Keratinocyte (primary cell): Measurements from ENCODE around the gene TOM1L2. TPM values are rescaled to one million over a fixed set of nuclear protein-coding genes. Genes with fewer than 3 reads are reported as not detected.
A peak's percentile ranks its signal among the peaks of the same experiment; 100 is the strongest.

Experiments
- DNase-seq: peaks from one replicate; pipeline ENCODE4 v3.0.0-alpha.2; 2011; ENCODE audit warnings: low read depth, missing footprints, low spot score
- FAIRE-seq: peaks from 2 replicates; lab custom pipeline; 2011; peaks lifted over from hg19 to GRCh38; lab: Jason Lieb, UNC
- H2AFZ ChIP-seq: 2 replicates; pipeline ENCODE4 v1.6.0; 2012; ENCODE audit warnings: low read length, control low read depth, inconsistent platforms; ENCODE audit not compliant: control insufficient read depth
- H3K27ac ChIP-seq: 2 replicates; pipeline ENCODE4 v1.5.1; 2011; ENCODE audit warnings: low read length; ENCODE audit not compliant: control insufficient read depth, insufficient read depth
- H3K27me3 ChIP-seq: 3 replicates; pipeline ENCODE4 v1.6.0; 2011; ENCODE audit warnings: low read length; ENCODE audit not compliant: control insufficient read depth, insufficient read depth; ENCODE audit errors: extremely low read depth
- H3K36me3 ChIP-seq, 2 experiments: 2 replicates in 1 of 2; 3 replicates in 1 of 2; pipeline ENCODE4 v1.5.1; 2011; ENCODE audit warnings: low read length in 2 of 2, mild to moderate bottlenecking in 1 of 2; ENCODE audit not compliant: control insufficient read depth in 2 of 2, insufficient read depth in 2 of 2; ENCODE audit errors: extremely low read depth in 1 of 2
- H3K4me1 ChIP-seq: 3 replicates; pipeline ENCODE4 v1.5.1; 2011; ENCODE audit warnings: low read length; ENCODE audit not compliant: control insufficient read depth, insufficient read depth; ENCODE audit errors: extremely low read depth
- H3K4me2 ChIP-seq: 3 replicates; pipeline ENCODE4 v1.6.0; 2011; ENCODE audit warnings: low read depth, low read length; ENCODE audit not compliant: control insufficient read depth, insufficient read depth; ENCODE audit errors: extremely low read depth
- H3K4me3 ChIP-seq, 3 experiments: fragments of 200-600 bp in 1 of 3; sonication (generic) in 1 of 3; 2 replicates in 2 of 3; 3 replicates in 1 of 3; pipeline ENCODE4 v1.5.1; 2011 to 2016; ENCODE audit warnings: low read length in 3 of 3, mild to moderate bottlenecking in 3 of 3, control low read depth in 2 of 3, inconsistent platforms in 1 of 3, low read depth in 1 of 3, mixed read lengths in 1 of 3, mixed run types in 1 of 3, moderate library complexity in 1 of 3; ENCODE audit not compliant: control insufficient read depth in 2 of 3, insufficient read depth in 2 of 3; ENCODE audit errors: extremely low read depth in 1 of 3
- H3K79me2 ChIP-seq: 2 replicates; pipeline ENCODE4 v1.6.0; 2012; ENCODE audit warnings: low read length; ENCODE audit not compliant: control insufficient read depth, insufficient read depth
- H3K9ac ChIP-seq: 3 replicates; pipeline ENCODE4 v1.6.0; 2011; ENCODE audit warnings: low read length; ENCODE audit not compliant: control insufficient read depth, insufficient read depth; ENCODE audit errors: extremely low read depth
- H3K9me1 ChIP-seq: 3 replicates; pipeline ENCODE4 v1.6.0; 2011; ENCODE audit warnings: low read length; ENCODE audit not compliant: control insufficient read depth, insufficient read depth; ENCODE audit errors: extremely low read depth
- H3K9me3 ChIP-seq: 2 replicates; pipeline ENCODE4 v1.5.1; 2012; ENCODE audit warnings: low read depth, low read length; ENCODE audit not compliant: control insufficient read depth
- H4K20me1 ChIP-seq: 3 replicates; pipeline ENCODE4 v1.6.0; 2011; ENCODE audit warnings: low read length; ENCODE audit not compliant: control insufficient read depth, insufficient read depth; ENCODE audit errors: extremely low read depth
- EZH2 ChIP-seq: IDR thresholded peaks from one replicate; pipeline ENCODE4 v1.6.1; 2012; ENCODE audit warnings: inconsistent platforms, mild to moderate bottlenecking, low read length, moderate library complexity
- dilution Hi-C: fragments of 300-500 bp; cut with MboI; formaldehyde crosslinking; loops from one replicate; pipeline ENCODE4 v1.7.0; 2020; ENCODE audit warnings: low sequenced_read_pairs; ENCODE audit not compliant: extremely low pct_ligation_motif_present
- polyA plus RNA-seq, 5 experiments: library from polyadenylated mRNA; depleted of rRNA in 3 of 5; stranded (reverse) in 3 of 5; stranded (forward) in 1 of 5; unstranded in 1 of 5; fragments of >200 nt; gene quantifications; 1 replicate in 1 of 5; 2 replicates in 3 of 5; 3 replicates in 1 of 5; pipeline versions ENCODE4 v1.2.1 to v1.2.3, GENCODE V29; 2011 to 2012; ENCODE audit warnings: missing spikeins in 2 of 5, low read depth in 1 of 5, low replicate concordance in 1 of 5
- TF ChIP-seq, protein P1 (sequence below), 3 experiments: IDR thresholded peaks in 1 of 3; conservative IDR thresholded peaks in 1 of 3; optimal IDR thresholded peaks in 1 of 3; 2 replicates in 2 of 3; 3 replicates in 1 of 3; pipeline versions ENCODE3 to v1.5.1; 2011; ENCODE audit warnings: low read length in 3 of 3, mild to moderate bottlenecking in 3 of 3, moderate library complexity in 2 of 3, control low read depth in 1 of 3, inconsistent platforms in 1 of 3; ENCODE audit not compliant: insufficient read depth in 2 of 3; ENCODE audit errors: extremely low read depth in 1 of 3

Gene TOM1L2
- polyA plus RNA-seq, 1 donor (not counting 4 experiments of a cell fraction or from before 2014, with no cell fraction given), result 36.3 TPM

DNA sequence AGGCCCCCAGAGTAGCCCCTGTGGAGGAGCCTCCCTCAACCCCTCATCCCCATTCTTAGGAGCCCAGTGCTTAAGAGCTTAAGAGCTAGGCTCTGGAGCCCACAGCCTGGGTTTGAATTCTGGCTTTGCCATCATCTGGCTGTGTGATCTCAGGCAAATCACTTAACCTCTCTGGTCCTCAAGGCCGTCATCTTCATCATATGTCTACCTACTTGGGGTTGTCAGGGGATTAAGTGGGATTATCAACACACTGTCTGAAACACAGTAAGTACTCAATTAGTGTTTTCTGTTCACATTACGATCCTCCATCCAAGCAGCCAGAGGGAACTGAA is 140.2 kb downstream of the TOM1L2 start:
- Histone ChIP-seq H3K79me2 (peaks cover 91% of the 10 kb centered on the region), H3K27ac (no peak overlapping the region), H3K36me3 (peaks cover 18 to 41% of the 10 kb centered on the region in 2 experiments), H3K9me3 (no peaks in the 10 kb centered on the region), H3K4me1 (peaks cover 32% of the 10 kb centered on the region), H3K4me2 (peak overlapping the region; percentile 2), H3K9ac (peak overlapping the region; percentile 9), H3K27me3 (no peaks in the 10 kb centered on the region), H3K9me1 (peaks cover 3% of the 10 kb centered on the region), H2AFZ (no peak overlapping the region), H3K4me3 (no peak overlapping the region), H4K20me1 (peaks cover 32% of the 10 kb centered on the region)
- dilution Hi-C loops, result no loop called here
- TF ChIP-seq, protein P1, sequence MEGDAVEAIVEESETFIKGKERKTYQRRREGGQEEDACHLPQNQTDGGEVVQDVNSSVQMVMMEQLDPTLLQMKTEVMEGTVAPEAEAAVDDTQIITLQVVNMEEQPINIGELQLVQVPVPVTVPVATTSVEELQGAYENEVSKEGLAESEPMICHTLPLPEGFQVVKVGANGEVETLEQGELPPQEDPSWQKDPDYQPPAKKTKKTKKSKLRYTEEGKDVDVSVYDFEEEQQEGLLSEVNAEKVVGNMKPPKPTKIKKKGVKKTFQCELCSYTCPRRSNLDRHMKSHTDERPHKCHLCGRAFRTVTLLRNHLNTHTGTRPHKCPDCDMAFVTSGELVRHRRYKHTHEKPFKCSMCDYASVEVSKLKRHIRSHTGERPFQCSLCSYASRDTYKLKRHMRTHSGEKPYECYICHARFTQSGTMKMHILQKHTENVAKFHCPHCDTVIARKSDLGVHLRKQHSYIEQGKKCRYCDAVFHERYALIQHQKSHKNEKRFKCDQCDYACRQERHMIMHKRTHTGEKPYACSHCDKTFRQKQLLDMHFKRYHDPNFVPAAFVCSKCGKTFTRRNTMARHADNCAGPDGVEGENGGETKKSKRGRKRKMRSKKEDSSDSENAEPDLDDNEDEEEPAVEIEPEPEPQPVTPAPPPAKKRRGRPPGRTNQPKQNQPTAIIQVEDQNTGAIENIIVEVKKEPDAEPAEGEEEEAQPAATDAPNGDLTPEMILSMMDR (optimal IDR thresholded peaks at IDR 0.05 in 1 of 3, IDR thresholded peaks at IDR 0.05 in 1 of 3, conservative IDR thresholded peaks at IDR 0.05 in 1 of 3; ENCODE audit: extremely low read depth in 1 of 3, insufficient read depth in 2 of 3, low read length in 3 of 3), result no peak
- TF ChIP-seq EZH2, result no peak
- no peak for DNase-seq
- no peak for FAIRE-seq

DNA sequence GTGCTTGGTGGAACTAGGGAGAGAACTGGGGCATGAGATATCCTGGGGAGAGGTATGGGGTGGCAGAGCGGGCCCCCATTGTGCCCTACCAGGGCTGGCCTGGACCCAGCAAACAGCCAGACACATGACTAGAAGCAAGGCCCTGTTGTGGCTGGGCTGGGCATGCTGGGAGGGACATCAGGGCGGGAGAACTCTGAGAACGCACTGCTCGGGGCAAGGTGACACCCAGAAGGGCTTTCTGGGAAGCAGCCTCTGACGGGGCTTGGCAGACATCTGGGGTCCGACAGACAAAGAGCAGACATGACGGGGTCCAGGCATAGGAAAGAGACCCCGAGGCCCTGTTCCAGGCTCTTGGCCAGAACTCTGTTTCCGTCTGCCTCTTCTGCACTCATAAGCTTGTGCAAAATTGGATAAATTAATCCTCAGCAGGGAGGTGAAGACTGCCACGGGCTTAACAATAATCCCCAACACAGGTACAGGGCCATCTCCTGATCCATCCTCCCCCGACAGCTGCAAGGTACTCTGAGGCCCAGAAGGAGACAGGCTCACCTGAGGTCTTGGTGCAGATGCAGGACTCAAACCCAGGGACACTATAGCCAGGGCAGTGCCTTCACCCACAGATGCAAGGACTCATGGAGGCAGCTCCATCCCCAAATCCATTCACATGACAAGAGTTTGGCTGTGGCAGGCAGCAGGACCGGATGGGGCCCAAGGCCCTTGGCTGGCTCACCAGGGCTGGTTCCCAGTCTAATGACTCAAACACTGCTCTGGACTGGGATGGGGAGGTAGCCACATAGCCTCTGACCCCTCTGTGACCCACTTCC is 140.8 kb downstream of the TOM1L2 start:
- H3K9me3 ChIP-seq, result no peaks in the 10 kb centered on the region
- peaks cover 37% of the 10 kb centered on the region for H3K4me1 ChIP-seq
- peaks cover 18 to 41% of the 10 kb centered on the region in 2 experiments for H3K36me3 ChIP-seq
- no peak overlapping the region for H3K4me3 ChIP-seq
- H2AFZ ChIP-seq, result no peak overlapping the region
- H3K79me2 ChIP-seq, result peaks cover 94% of the 10 kb centered on the region
- H3K9ac ChIP-seq, result peak overlapping the region; percentile 9
- no peak for FAIRE-seq
- no peak for TF ChIP-seq EZH2
- TF ChIP-seq, protein P1 (optimal IDR thresholded peaks at IDR 0.05 in 1 of 3, IDR thresholded peaks at IDR 0.05 in 1 of 3, conservative IDR thresholded peaks at IDR 0.05 in 1 of 3; ENCODE audit: extremely low read depth in 1 of 3, insufficient read depth in 2 of 3, low read length in 3 of 3), result no peak
- peaks cover 5% of the 10 kb centered on the region for H3K9me1 ChIP-seq
- H4K20me1 ChIP-seq, result peaks cover 32% of the 10 kb centered on the region
- H3K27me3 ChIP-seq, result no peaks in the 10 kb centered on the region
- no peak for DNase-seq
- H3K4me2 ChIP-seq, result no peak overlapping the region
- H3K27ac ChIP-seq, result no peak overlapping the region
- dilution Hi-C loops, result no loop called here
